Measurements from ENCODE around the gene GPR152. TPM values are rescaled to one million over a fixed set of nuclear protein-coding genes. Genes with fewer than 3 reads are reported as not detected.

The GPR152 gene
- total RNA-seq, 5 donors from 2014 or later (not counting 1 experiment from before 2014, with no cell fraction given): 0.19 TPM; not detected in 4

DNA sequence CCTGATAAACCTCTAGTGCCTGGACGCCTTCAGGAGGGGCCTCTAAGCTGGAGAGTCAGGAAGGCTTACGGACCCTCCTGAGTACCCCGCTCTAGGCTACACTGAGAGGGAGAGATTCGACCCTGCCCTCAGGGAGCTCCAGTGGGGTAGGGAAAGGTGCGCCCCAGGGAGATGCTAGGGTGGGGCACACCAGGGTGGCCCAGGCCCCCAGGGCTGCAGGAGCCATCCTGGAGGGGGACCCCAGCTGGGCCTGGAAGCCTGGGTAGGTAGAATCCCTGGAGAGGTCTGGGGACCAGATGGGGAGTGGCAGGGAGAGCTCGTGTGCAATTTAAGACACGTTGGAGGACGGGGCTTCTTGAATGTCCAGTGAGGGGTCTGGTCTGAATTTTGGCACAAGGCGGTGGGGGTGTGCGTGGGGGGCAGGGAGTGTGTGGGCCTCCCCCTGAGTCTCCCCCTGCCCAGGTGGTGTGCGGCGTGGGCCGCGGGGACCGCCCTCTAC is 32.3 kb downstream of the GPR152 start:
- ChIA-PET CTCF (interaction anchor here in 1 of 2 donors (0.7 to 1.2 kb wide), 2 partner anchors 17 to 18 kb away, joined by 3 to 5 read pairs; partner anchors contain the start of gene PTPRCAP), POLR2A (interaction anchor here (0.6 kb wide), 2 partner anchors 42 to 127 kb away, joined by 5 read pairs; no protein-coding TSS in a partner anchor)

DNA sequence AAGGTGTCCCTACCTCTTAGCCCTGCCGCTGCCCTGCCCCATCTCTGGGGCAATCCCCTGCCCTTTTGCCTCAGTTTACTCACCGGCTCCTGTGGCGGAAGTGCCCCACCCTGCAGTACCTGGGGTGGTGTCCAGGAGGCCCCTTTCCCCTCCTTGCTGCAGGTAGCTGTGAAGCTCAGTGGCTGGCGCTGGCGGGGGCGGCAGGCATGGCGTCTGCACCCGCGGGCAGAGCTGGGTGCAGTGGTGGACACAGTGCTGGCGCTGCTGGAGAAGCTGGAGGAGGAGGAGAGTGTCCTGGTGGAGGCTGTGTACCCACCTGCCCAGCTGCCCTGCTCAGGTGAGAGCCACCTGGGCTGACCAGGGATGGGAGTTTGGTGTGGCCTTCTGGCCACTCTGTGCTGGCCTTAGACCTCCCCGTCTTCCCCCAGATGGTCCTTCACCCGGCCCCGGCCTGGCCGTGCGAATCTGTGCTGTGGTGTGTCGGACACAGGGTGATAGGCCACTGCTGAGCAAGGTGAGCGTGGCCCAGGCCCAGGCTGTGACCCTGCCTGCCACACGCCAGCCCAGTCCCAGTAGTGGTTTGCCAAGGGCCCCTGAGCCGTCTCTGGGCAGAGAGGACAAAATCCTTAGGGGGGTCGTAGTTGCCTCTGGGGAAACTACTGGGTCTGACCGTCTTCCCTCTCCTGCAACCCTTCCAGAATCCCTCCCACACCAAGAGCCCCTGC is 33.0 kb downstream of the GPR152 start:
- peak overlapping the region; percentile 53 to 62 for H3K4me3 ChIP-seq (ENCODE audit: control insufficient read depth in 1 of 2, extremely low read depth in 1 of 2, low read length in 1 of 2)

More for the DNA sequence above, 32.3 kb downstream of the GPR152 start:
- no peaks in the 10 kb centered on the region for H3K36me3 ChIP-seq (ENCODE audit: control insufficient read depth in 2 of 2, extremely low read depth in 1 of 2, insufficient read depth in 1 of 2, low read length in 1 of 2)
- H3K27me3 ChIP-seq (replicated peaks in 1 of 2; ENCODE audit: control insufficient read depth in 2 of 2, extremely low read depth in 1 of 2, insufficient read depth in 2 of 2, low read length in 1 of 2): no peaks in the 10 kb centered on the region
- Mint-ChIP-seq H3K36me3 (no peaks in the 10 kb centered on the region), H3K4me1 (peaks cover 45 to 61% (median 58%) of the 10 kb centered on the region in 3 donors), H3K27ac (peak overlapping the region; percentile 91 to 93), H3K9me3 (no peaks in the 10 kb centered on the region), H3K27me3 (no peaks in the 10 kb centered on the region), H3K4me3 (peak overlapping the region; percentile 75 to 86 (median 83))
- WGBS (ENCODE audit: insufficient coverage): 33% methylated on average over 14 of the region's 15 CpGs
- peak overlapping the region; percentile 53 to 62 for H3K4me3 ChIP-seq (ENCODE audit: control insufficient read depth in 1 of 2, extremely low read depth in 1 of 2, low read length in 1 of 2)
- no peak for DNase-seq
- peaks cover 37 to 67% of the 10 kb centered on the region in 2 experiments for H3K4me1 ChIP-seq (ENCODE audit: control insufficient read depth in 1 of 2, extremely low read depth in 1 of 2, insufficient read depth in 2 of 2, low read length in 2 of 2)
- H3K27ac ChIP-seq (ENCODE audit: low read length): peak overlapping the region; percentile 72
- H3K9me3 ChIP-seq: no peaks in the 10 kb centered on the region
- ATAC-seq (replicated peaks in 1 of 4): no peak

DNA sequence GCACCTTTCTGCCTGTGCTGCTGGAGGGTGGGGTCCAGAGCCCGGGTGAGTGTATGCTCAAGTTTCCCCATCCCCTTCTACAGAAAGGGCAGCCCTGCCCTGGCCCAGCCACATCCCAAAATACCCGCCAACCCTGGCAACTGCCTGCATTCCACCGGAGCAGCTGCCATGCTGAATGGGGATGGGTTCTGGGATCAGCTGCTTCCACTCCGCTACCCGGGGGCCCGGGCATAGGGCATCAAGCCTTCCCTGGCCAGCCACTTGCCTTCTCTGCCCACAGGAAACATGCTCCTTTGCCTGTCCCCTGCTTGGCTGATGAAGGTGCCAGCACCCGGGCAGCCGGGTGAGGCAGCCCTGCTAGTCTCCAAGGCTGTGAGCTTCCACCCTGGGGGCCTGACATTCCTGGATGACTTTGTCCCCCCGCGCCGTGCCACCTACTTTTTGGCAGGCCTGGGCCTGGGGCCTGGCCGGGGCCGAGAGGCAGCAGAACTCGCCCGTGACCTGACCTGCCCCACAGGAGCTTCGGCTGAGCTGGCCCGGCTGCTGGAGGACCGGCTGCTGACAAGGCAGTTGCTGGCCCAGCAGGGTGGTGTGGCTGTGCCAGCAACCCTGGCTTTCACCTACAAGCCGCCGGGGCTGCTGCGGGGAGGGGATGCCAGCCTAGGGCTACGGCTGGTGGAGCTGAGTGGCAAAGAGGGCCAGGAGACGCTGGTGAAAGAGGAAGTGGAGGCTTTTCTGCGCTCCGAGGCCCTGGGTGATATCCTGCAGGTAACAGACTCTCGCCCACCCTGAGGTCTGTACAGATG is 33.9 kb downstream of the GPR152 start:
- H3K27ac ChIP-seq (ENCODE audit: low read length): peak overlapping the region; percentile 72
- ChIA-PET CTCF (interaction anchor here in 1 of 2 donors (0.6 to 0.8 kb wide), 2 partner anchors 19 to 74 kb away, joined by 3 read pairs; partner anchors contain the start of gene PTPRCAP), POLR2A (no interaction called here)
- H3K27ac Mint-ChIP-seq: peak overlapping the region; percentile 91 to 93
- H3K4me3 ChIP-seq (ENCODE audit: control insufficient read depth in 1 of 2, extremely low read depth in 1 of 2, low read length in 1 of 2): peak overlapping the region; percentile 53 to 62
- no peaks in the 10 kb centered on the region for H3K9me3 ChIP-seq
- H3K4me1 Mint-ChIP-seq: peaks cover 51 to 64% (median 61%) of the 10 kb centered on the region in 3 donors
- peak in 25 of 35 experiments; percentile 35 to 71 (median 55) for DNase-seq
- peaks cover 41 to 74% of the 10 kb centered on the region in 2 experiments for H3K4me1 ChIP-seq (ENCODE audit: control insufficient read depth in 1 of 2, extremely low read depth in 1 of 2, insufficient read depth in 2 of 2, low read length in 2 of 2)
- H3K27me3 ChIP-seq (replicated peaks in 1 of 2; ENCODE audit: control insufficient read depth in 2 of 2, extremely low read depth in 1 of 2, insufficient read depth in 2 of 2, low read length in 1 of 2): no peaks in the 10 kb centered on the region
- H3K4me3 Mint-ChIP-seq: peak overlapping the region; percentile 75 to 86 (median 83)
- WGBS (ENCODE audit: insufficient coverage): 43% methylated on average over 23 of the region's 26 CpGs
- ATAC-seq (replicated peaks in 1 of 4): peak; percentile 5 to 13 (median 10)
- no peaks in the 10 kb centered on the region for H3K27me3 Mint-ChIP-seq
- no peaks in the 10 kb centered on the region for H3K36me3 Mint-ChIP-seq
- no peaks in the 10 kb centered on the region for H3K36me3 ChIP-seq (ENCODE audit: control insufficient read depth in 2 of 2, extremely low read depth in 1 of 2, insufficient read depth in 1 of 2, low read length in 1 of 2)
- no peaks in the 10 kb centered on the region for H3K9me3 Mint-ChIP-seq

More for the DNA sequence above, 33.0 kb downstream of the GPR152 start:
- Histone ChIP-seq H3K36me3 (ENCODE audit: control insufficient read depth in 2 of 2, extremely low read depth in 1 of 2, insufficient read depth in 1 of 2, low read length in 1 of 2) (no peaks in the 10 kb centered on the region), H3K9me3 (no peaks in the 10 kb centered on the region), H3K4me1 (ENCODE audit: control insufficient read depth in 1 of 2, extremely low read depth in 1 of 2, insufficient read depth in 2 of 2, low read length in 2 of 2) (peaks cover 41 to 69% of the 10 kb centered on the region in 2 experiments), H3K27ac (ENCODE audit: low read length) (peak overlapping the region; percentile 72), H3K27me3 (replicated peaks in 1 of 2; ENCODE audit: control insufficient read depth in 2 of 2, extremely low read depth in 1 of 2, insufficient read depth in 2 of 2, low read length in 1 of 2) (no peaks in the 10 kb centered on the region)
- no peaks in the 10 kb centered on the region for H3K36me3 Mint-ChIP-seq
- WGBS (ENCODE audit: insufficient coverage): 81% methylated on average over 16 of the region's 21 CpGs
- peak in 2 of 35 experiments; percentile 22 to 38 for DNase-seq
- peaks cover 51 to 61% (median 58%) of the 10 kb centered on the region in 3 donors for H3K4me1 Mint-ChIP-seq
- no peaks in the 10 kb centered on the region for H3K9me3 Mint-ChIP-seq
- ATAC-seq (replicated peaks in 1 of 4): no peak
- POLR2A ChIA-PET: interaction anchor here in 1 of 2 donors (0.5 to 0.6 kb wide), 2 partner anchors 9 to 126 kb away, joined by 3 to 5 read pairs; no protein-coding TSS in a partner anchor
- CTCF ChIA-PET: interaction anchor here in 1 of 2 donors (0.7 to 0.8 kb wide), 2 partner anchors 17 to 18 kb away, joined by 3 read pairs; partner anchors contain the start of gene PTPRCAP
- no peaks in the 10 kb centered on the region for H3K27me3 Mint-ChIP-seq
- peak overlapping the region; percentile 75 to 86 (median 83) for H3K4me3 Mint-ChIP-seq
- H3K27ac Mint-ChIP-seq: peak overlapping the region; percentile 91 to 93

DNA sequence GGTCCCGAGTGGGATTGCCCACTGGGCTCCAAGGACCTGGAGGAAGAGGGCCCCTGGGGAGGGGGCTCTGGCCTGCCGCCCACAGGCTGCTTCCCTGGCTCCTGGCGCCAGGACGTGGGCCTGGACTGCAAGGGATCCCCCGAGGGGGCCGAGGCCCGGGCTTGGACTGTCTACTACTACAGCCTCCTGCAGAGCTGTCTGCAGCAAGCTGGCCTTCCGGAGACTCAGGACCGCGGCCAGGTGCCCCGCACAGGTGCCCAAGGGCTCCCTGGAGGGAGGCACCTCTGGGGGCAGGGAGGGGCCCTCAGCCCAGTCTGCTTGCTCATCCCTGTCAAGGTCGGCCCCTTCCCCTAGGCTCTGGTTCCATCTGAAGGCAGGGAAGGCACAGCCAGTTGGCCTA is 35.1 kb downstream of the GPR152 start:
- H3K27me3 ChIP-seq (replicated peaks in 1 of 2; ENCODE audit: control insufficient read depth in 2 of 2, extremely low read depth in 1 of 2, insufficient read depth in 2 of 2, low read length in 1 of 2): no peaks in the 10 kb centered on the region
- peak overlapping the region; percentile 72 for H3K27ac ChIP-seq (ENCODE audit: low read length)
- Mint-ChIP-seq H3K4me3 (peak overlapping the region in 2 of 3 donors; percentile 77 to 86), H3K4me1 (peaks cover 59 to 68% (median 66%) of the 10 kb centered on the region in 3 donors), H3K27ac (peak overlapping the region; percentile 93 to 99), H3K27me3 (no peaks in the 10 kb centered on the region), H3K36me3 (no peaks in the 10 kb centered on the region), H3K9me3 (no peaks in the 10 kb centered on the region)
- ChIA-PET POLR2A (no interaction called here), CTCF (interaction anchor here in 1 of 2 donors (0.8 kb wide), 1 partner anchor 16 kb away, joined by 3 read pairs; no protein-coding TSS in a partner anchor)
- peaks cover 51 to 84% of the 10 kb centered on the region in 2 experiments for H3K4me1 ChIP-seq (ENCODE audit: control insufficient read depth in 1 of 2, extremely low read depth in 1 of 2, insufficient read depth in 2 of 2, low read length in 2 of 2)
- peak in 1 of 35 experiments; percentile 14 for DNase-seq
- H3K4me3 ChIP-seq (ENCODE audit: control insufficient read depth in 1 of 2, extremely low read depth in 1 of 2, low read length in 1 of 2): peak overlapping the region; percentile 19 to 39
- WGBS (ENCODE audit: insufficient coverage): 82% methylated on average over 12 of the region's 12 CpGs
- no peaks in the 10 kb centered on the region for H3K36me3 ChIP-seq (ENCODE audit: control insufficient read depth in 2 of 2, extremely low read depth in 1 of 2, insufficient read depth in 1 of 2, low read length in 1 of 2)
- no peaks in the 10 kb centered on the region for H3K9me3 ChIP-seq
- no peak for ATAC-seq (replicated peaks in 1 of 4)

DNA sequence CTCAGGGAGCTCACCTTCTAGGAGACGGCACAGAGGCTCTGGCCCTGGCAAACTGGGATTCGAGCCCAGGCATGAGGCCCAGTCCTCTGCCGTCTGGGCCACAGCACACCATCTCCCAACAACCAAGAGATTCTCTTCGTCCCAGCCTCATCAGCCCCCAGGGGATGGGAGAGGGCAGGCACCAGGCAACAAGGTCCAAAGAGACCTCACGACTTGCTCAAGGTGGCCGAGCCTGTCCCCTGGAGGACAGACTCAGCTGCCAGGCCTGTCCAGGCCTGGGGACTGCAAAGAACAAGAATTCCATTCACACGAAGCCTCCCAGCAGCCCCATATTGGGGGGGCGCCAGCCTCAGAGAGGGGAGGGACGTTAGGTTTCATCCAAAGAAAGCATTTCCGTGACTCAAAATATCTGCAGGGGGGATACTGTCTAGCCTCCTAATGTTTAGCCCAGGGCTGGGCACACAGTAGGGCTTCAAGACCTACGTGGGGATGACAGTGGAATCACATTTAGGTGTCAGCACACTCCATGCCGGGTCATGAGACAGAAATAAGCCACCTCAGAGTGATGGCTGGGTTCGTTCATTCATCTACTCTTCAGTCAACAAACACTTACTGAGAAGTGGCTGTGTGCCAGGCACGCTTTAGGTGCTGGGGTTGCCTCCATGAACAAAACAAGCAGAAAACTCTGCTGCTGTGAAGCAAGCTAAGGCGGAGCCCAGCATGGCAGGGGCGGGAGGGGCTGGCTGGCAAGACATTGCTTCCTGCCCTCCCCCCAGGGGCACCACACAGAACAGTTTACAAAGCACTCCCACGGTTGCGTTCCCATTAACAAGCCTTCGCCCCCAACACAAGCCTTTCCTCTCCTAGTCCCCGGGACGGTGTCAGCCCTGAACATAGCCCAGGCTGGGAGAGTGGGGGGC is 35.9 kb downstream of the GPR152 start:
- H3K9me3 ChIP-seq: no peaks in the 10 kb centered on the region
- ChIA-PET CTCF (interaction anchor here (0.8 to 1.2 kb wide), 2 partner anchors 8 to 17 kb away, joined by 3 to 4 read pairs; no protein-coding TSS in a partner anchor), POLR2A (no interaction called here)
- no peaks in the 10 kb centered on the region for H3K27me3 ChIP-seq (replicated peaks in 1 of 2; ENCODE audit: control insufficient read depth in 2 of 2, extremely low read depth in 1 of 2, insufficient read depth in 2 of 2, low read length in 1 of 2)
- Mint-ChIP-seq H3K4me1 (peaks cover 67 to 76% (median 73%) of the 10 kb centered on the region in 3 donors), H3K36me3 (no peaks in the 10 kb centered on the region), H3K27me3 (no peaks in the 10 kb centered on the region), H3K4me3 (peak overlapping the region; percentile 77 to 86 (median 81)), H3K27ac (peak overlapping the region; percentile 98 to 99), H3K9me3 (no peaks in the 10 kb centered on the region)
- ATAC-seq (replicated peaks in 1 of 4): peak; percentile 64 to 69 (median 66)
- peak overlapping the region; percentile 72 for H3K27ac ChIP-seq (ENCODE audit: low read length)
- peak overlapping the region; percentile 19 to 39 for H3K4me3 ChIP-seq (ENCODE audit: control insufficient read depth in 1 of 2, extremely low read depth in 1 of 2, low read length in 1 of 2)
- peak; percentile 75 to 95 (median 90) for DNase-seq
- H3K4me1 ChIP-seq (ENCODE audit: control insufficient read depth in 1 of 2, extremely low read depth in 1 of 2, insufficient read depth in 2 of 2, low read length in 2 of 2): peaks cover 58 to 91% of the 10 kb centered on the region in 2 experiments
- no peaks in the 10 kb centered on the region for H3K36me3 ChIP-seq (ENCODE audit: control insufficient read depth in 2 of 2, extremely low read depth in 1 of 2, insufficient read depth in 1 of 2, low read length in 1 of 2)
- 81% methylated on average over 5 of the region's 21 CpGs for WGBS (ENCODE audit: insufficient coverage)

Data from T-cell (primary cell).